ENCODE results near the gene TNIK. TPM values are rescaled to one million over a fixed set of nuclear protein-coding genes. Genes with fewer than 3 reads are reported as not detected.

TNIK gene
- total RNA-seq, 4 donors from 2014 or later: 32.9 to 52.0 (median 40.2) TPM

DNA sequence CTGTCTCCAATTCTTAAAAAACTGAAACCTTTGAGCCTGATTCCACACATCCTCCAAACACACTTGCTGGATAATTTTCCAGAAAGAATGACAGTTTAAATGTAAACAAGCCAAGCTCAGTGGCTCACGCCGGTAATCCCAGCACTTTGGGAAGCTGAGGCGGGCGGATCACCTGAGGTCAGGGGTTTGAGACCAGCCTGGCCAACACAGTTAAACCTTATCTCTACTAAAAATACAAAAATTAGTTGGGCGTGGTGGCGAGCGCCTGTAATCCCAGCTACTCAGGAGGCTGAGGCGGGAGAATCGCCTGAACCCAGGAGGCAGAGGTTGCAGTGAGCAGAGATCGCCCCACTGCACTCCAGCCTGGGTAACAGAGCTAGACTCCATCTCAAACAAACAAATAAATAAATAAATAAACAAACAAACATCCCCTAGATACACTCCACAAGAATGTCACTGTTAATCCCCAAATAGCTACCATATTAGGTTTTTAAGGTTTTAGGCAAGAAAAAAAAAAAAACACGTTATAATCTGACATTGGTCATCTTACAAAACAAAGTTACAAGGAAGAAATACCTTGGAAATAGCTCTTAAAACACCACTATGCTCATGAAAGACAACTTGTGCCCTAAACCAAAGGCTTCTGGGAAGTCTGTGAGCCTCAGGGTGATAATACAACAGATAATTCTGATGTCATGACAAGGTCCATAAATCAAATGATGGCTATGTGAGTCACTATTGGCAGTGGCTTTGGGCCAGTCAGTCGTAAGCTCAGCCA is 13.2 kb downstream of the TNIK start:
- in situ Hi-C loops (cut with MboI; ENCODE audit: low pct_ligation_motif_present in 1 of 4, low pct_unique_long_range_greater_than_20kb in 1 of 4, low sequenced_read_pairs in 3 of 4) (no loop called here), intact Hi-C loops (cut with DNase I; ENCODE audit: low total_unique reads) (no loop called here)
- no peak overlapping the region for H3K27ac ChIP-seq
- peaks cover 0 to 4% (median 0%) of the 10 kb centered on the region in 4 donors for H3K4me1 ChIP-seq
- WGBS, 2 donors (ENCODE audit: low coverage in 1 of 2): 55 to 91% methylated on average over 2 to 12 of the region's 12 CpGs
- no peaks in the 10 kb centered on the region for H3K9me3 ChIP-seq
- H3K4me3 ChIP-seq: no peak overlapping the region
- TF ChIP-seq POLR2A (IDR thresholded peaks at IDR 0.05): no peak
- TF ChIP-seq POLR2AphosphoS5 (IDR thresholded peaks at IDR 0.05): no peak
- TF ChIP-seq, protein P1, sequence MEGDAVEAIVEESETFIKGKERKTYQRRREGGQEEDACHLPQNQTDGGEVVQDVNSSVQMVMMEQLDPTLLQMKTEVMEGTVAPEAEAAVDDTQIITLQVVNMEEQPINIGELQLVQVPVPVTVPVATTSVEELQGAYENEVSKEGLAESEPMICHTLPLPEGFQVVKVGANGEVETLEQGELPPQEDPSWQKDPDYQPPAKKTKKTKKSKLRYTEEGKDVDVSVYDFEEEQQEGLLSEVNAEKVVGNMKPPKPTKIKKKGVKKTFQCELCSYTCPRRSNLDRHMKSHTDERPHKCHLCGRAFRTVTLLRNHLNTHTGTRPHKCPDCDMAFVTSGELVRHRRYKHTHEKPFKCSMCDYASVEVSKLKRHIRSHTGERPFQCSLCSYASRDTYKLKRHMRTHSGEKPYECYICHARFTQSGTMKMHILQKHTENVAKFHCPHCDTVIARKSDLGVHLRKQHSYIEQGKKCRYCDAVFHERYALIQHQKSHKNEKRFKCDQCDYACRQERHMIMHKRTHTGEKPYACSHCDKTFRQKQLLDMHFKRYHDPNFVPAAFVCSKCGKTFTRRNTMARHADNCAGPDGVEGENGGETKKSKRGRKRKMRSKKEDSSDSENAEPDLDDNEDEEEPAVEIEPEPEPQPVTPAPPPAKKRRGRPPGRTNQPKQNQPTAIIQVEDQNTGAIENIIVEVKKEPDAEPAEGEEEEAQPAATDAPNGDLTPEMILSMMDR (IDR thresholded peaks at IDR 0.05): no peak
- no peak for TF ChIP-seq EP300 (IDR thresholded peaks at IDR 0.05; ENCODE audit: low read depth)
- no peaks in the 10 kb centered on the region for H3K27me3 ChIP-seq
- no peak for DNase-seq
- H3K36me3 ChIP-seq: no peaks in the 10 kb centered on the region

DNA sequence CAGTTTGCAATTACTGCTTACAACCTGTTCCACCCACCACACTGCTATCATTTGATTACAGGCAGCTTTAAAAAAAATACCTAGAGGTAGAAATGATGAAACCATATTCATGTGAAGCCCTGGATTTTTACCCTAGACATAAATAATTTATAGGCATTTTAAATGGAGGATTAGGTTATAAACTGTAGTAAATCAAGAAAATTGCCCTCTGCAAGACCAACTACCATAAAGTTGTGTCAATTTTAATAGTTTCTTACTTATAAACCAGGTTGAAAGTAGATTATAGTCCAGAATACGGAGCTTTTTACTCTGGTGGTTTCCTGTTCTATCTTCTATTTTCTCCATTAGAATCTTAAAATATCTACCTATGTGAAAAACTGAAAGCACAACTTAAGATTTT is 13.9 kb downstream of the TNIK start:
- H3K4me3 ChIP-seq: no peak overlapping the region
- peaks cover 0 to 6% (median 0%) of the 10 kb centered on the region in 4 donors for H3K4me1 ChIP-seq
- no peaks in the 10 kb centered on the region for H3K36me3 ChIP-seq
- no peak overlapping the region for H3K27ac ChIP-seq
- WGBS, 2 donors (ENCODE audit: low coverage in 1 of 2): 70 to 86% methylated on average over 1 of the region's 1 CpG
- H3K27me3 ChIP-seq: no peaks in the 10 kb centered on the region
- in situ Hi-C loops (cut with MboI; ENCODE audit: low pct_ligation_motif_present in 1 of 4, low pct_unique_long_range_greater_than_20kb in 1 of 4, low sequenced_read_pairs in 3 of 4): no loop called here
- intact Hi-C loops (cut with DNase I; ENCODE audit: low total_unique reads): no loop called here
- DNase-seq: no peak
- no peaks in the 10 kb centered on the region for H3K9me3 ChIP-seq
- TF ChIP-seq, protein P1 (IDR thresholded peaks at IDR 0.05): no peak
- TF ChIP-seq POLR2A (IDR thresholded peaks at IDR 0.05) (no peak), POLR2AphosphoS5 (IDR thresholded peaks at IDR 0.05) (no peak), EP300 (IDR thresholded peaks at IDR 0.05; ENCODE audit: low read depth) (no peak)

DNA sequence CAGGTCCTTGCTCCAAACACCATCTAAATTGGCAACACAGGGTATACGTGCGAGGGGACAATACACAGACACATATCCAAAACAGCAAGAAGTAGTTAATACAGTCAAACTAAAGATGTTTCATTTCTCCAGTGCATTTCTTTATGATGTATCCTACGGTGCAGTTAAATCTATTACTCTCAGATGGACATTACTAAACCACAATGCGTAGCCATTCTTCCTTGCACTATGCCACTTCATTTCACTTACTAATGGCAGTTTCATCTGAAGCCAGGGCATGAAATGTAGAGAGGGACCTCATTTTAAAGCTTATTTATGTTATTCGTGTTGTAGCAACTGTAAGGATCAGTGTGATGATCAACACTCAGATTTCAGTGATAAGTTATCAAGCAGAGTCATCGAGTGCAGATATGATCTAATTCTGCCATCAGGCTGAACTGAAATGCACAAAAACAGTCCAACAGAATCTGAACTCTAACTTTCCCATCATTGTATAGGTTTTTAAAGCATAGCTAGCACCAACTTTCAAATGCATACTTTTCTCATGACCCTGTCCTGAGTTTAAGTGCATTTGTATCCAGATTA is 14.5 kb downstream of the TNIK start:
- DNase-seq: no peak
- in situ Hi-C loops (cut with MboI; ENCODE audit: low pct_ligation_motif_present in 1 of 4, low pct_unique_long_range_greater_than_20kb in 1 of 4, low sequenced_read_pairs in 3 of 4): no loop called here
- Histone ChIP-seq H3K27me3 (no peaks in the 10 kb centered on the region), H3K4me1 (peaks cover 0 to 12% (median 0%) of the 10 kb centered on the region in 4 donors), H3K9me3 (no peaks in the 10 kb centered on the region), H3K4me3 (no peak overlapping the region), H3K27ac (no peak overlapping the region), H3K36me3 (no peaks in the 10 kb centered on the region)
- 87 to 91% methylated on average over 6 of the region's 6 CpGs for WGBS, 2 donors (ENCODE audit: low coverage in 1 of 2)
- TF ChIP-seq, protein P1 (IDR thresholded peaks at IDR 0.05): no peak
- TF ChIP-seq POLR2AphosphoS5 (IDR thresholded peaks at IDR 0.05): no peak
- TF ChIP-seq POLR2A (IDR thresholded peaks at IDR 0.05): no peak
- no peak for TF ChIP-seq EP300 (IDR thresholded peaks at IDR 0.05; ENCODE audit: low read depth)
- intact Hi-C loops (cut with DNase I; ENCODE audit: low total_unique reads): no loop called here

DNA sequence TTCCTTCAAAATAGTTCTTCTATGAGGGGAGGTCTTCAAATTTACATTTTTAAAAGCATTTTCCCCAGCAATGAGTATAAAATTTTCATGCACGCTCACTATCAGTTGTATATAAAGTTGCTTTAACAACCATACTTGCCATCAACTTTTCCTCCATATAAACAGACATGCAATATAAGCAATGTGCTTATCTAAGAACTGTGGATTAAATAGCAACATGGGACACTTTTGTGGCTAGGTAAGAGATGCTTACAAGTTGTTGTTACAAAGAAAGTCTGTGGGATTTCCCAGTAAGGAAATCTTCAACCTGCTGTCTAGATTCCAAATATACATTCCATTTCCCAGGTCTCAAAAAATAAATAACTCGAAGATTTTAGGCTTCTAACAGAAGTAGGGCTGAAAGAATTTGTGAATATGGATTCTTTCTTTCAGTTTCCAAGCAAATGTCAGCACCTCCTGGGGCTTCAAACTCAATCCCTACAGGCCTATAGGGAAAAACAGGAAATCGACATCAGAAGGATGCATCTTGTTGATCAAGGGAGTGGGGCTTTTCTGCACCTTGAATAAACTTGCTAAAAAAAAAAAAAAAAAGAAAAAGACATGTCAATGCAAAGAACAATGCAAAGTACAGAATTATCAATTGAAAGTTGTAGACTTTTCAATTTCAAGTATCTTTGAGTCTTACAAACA is 16.1 kb downstream of the TNIK start:
- no peak overlapping the region for H3K4me3 ChIP-seq
- no peak overlapping the region for H3K27ac ChIP-seq
- H3K27me3 ChIP-seq: no peaks in the 10 kb centered on the region
- TF ChIP-seq POLR2A (IDR thresholded peaks at IDR 0.05) (no peak), EP300 (IDR thresholded peaks at IDR 0.05; ENCODE audit: low read depth) (no peak), POLR2AphosphoS5 (IDR thresholded peaks at IDR 0.05) (no peak)
- TF ChIP-seq, protein P1 (IDR thresholded peaks at IDR 0.05): no peak
- WGBS, 2 donors (ENCODE audit: low coverage in 1 of 2): 81 to 86% methylated on average over 3 of the region's 3 CpGs
- H3K36me3 ChIP-seq: no peaks in the 10 kb centered on the region
- no peak for DNase-seq
- H3K4me1 ChIP-seq: peaks cover 0 to 12% (median 0%) of the 10 kb centered on the region in 4 donors
- intact Hi-C loops (cut with DNase I; ENCODE audit: low total_unique reads) (no loop called here), in situ Hi-C loops (cut with MboI; ENCODE audit: low pct_ligation_motif_present in 1 of 4, low pct_unique_long_range_greater_than_20kb in 1 of 4, low sequenced_read_pairs in 3 of 4) (no loop called here)
- H3K9me3 ChIP-seq: no peaks in the 10 kb centered on the region
